ENCODE results near the gene FOXQ1. TPM values are rescaled to one million over a fixed set of nuclear protein-coding genes. Genes with fewer than 3 reads are reported as not detected.
A peak's percentile ranks its signal among the peaks of the same experiment; 100 is the strongest.

Gene FOXQ1, protein sequence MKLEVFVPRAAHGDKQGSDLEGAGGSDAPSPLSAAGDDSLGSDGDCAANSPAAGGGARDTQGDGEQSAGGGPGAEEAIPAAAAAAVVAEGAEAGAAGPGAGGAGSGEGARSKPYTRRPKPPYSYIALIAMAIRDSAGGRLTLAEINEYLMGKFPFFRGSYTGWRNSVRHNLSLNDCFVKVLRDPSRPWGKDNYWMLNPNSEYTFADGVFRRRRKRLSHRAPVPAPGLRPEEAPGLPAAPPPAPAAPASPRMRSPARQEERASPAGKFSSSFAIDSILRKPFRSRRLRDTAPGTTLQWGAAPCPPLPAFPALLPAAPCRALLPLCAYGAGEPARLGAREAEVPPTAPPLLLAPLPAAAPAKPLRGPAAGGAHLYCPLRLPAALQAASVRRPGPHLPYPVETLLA
- polyA plus RNA-seq (2013, experiment 1 of 2) = 0.41 TPM
- 0.40 TPM for polyA plus RNA-seq (2013, experiment 2 of 2)

DNA sequence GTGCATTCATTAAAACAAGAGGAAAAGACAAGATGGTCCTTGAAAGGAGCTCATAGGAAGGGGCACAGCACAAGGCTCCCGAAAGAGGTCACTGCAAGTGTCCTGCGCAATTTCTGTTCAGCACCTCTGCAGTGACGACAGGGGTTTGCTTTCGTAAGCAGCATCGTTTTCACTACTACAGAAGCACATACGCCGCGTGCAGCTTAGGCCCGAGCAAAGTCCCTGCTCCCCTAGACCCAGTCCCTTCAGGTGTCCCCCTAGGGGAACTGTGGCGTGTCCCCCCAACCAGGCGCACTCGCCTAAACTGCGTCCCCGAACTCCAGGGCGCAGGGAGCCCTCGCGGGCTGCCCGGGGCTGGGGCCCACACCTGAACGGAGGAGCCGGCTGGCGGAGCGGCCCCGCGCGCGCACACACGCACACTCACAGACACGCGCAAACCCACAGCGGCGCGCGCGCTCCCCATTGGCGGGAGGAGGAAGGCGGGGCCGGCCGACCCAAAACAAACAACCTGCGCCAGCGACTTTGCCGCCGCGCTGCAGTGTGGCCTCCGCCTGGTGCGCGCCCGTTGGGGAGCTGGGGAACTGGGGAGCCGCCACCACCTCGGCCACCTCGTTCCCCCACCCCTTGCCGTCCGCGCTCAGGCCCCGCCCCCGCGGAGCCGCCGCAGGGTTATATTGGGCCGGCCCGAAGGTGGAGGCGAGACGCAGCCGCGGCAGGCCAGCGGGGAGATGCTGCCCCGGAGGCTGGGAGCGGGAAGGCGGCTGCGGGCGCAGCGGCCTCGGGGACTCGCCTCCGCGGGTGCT lies at the start of gene FOXQ1:
FOXQ1 (plus strand) TSS at position 699 of the 803 bp plus-strand sequence. CDS start 607 bp downstream, outside the sequence.
- WGBS, 2 experiments (ENCODE audit: insufficient coverage in 2 of 2) = 0 to 1% methylated on average over 50 to 71 of the region's 75 CpGs
- Histone ChIP-seq H3K9me3 (ENCODE audit: control insufficient read depth, low read length) (no peaks in the 10 kb centered on the region), H3K4me1 (ENCODE audit: control insufficient read depth, insufficient read depth, low read length, poor library complexity, severe bottlenecking) (no peaks in the 10 kb centered on the region), H3K27ac (ENCODE audit: low read depth, low read length, severe bottlenecking) (no peak within 1 kb of the TSS), H3K4me3 (ENCODE audit: extremely low read depth, insufficient read depth, low read length, poor library complexity, severe bottlenecking) (peak within 1 kb of the TSS; percentile 39), H3K36me3 (ENCODE audit: control insufficient read depth, insufficient read depth, low read length) (no peaks in the 10 kb centered on the region)

- WGBS, 2 experiments (ENCODE audit: insufficient coverage in 2 of 2) = 85 to 91% methylated on average over 6 of the region's 6 CpGs
- no peak overlapping the region for H3K27ac ChIP-seq (ENCODE audit: low read depth, low read length, severe bottlenecking)
- no peak overlapping the region for H3K4me3 ChIP-seq (ENCODE audit: extremely low read depth, insufficient read depth, low read length, poor library complexity, severe bottlenecking)
- H3K36me3 ChIP-seq (ENCODE audit: control insufficient read depth, insufficient read depth, low read length) = no peaks in the 10 kb centered on the region
- H3K4me1 ChIP-seq (ENCODE audit: control insufficient read depth, insufficient read depth, low read length, poor library complexity, severe bottlenecking) = peaks cover 11% of the 10 kb centered on the region
- no peaks in the 10 kb centered on the region for H3K9me3 ChIP-seq (ENCODE audit: control insufficient read depth, low read length)
Observed at GRCh38 chr6:1262704-1263038, 49.2 kb upstream of the FOXQ1 start.

- 75 to 85% methylated on average over 4 to 9 of the region's 12 CpGs for WGBS, 2 experiments (ENCODE audit: insufficient coverage in 2 of 2)
- no peaks in the 10 kb centered on the region for H3K9me3 ChIP-seq (ENCODE audit: control insufficient read depth, low read length)
- peaks cover 12% of the 10 kb centered on the region for H3K4me1 ChIP-seq (ENCODE audit: control insufficient read depth, insufficient read depth, low read length, poor library complexity, severe bottlenecking)
- H3K4me3 ChIP-seq (ENCODE audit: extremely low read depth, insufficient read depth, low read length, poor library complexity, severe bottlenecking) = no peak overlapping the region
- no peak overlapping the region for H3K27ac ChIP-seq (ENCODE audit: low read depth, low read length, severe bottlenecking)
- no peaks in the 10 kb centered on the region for H3K36me3 ChIP-seq (ENCODE audit: control insufficient read depth, insufficient read depth, low read length)
Observed at GRCh38 chr6:1263039-1263849, 48.7 kb upstream of the FOXQ1 start.

- 77 to 92% methylated on average over 8 to 9 of the region's 10 CpGs for WGBS, 2 experiments (ENCODE audit: insufficient coverage in 2 of 2)
- no peak overlapping the region for H3K27ac ChIP-seq (ENCODE audit: low read depth, low read length, severe bottlenecking)
- H3K9me3 ChIP-seq (ENCODE audit: control insufficient read depth, low read length) = no peaks in the 10 kb centered on the region
- H3K36me3 ChIP-seq (ENCODE audit: control insufficient read depth, insufficient read depth, low read length) = no peaks in the 10 kb centered on the region
- peaks cover 12% of the 10 kb centered on the region for H3K4me1 ChIP-seq (ENCODE audit: control insufficient read depth, insufficient read depth, low read length, poor library complexity, severe bottlenecking)
- no peak overlapping the region for H3K4me3 ChIP-seq (ENCODE audit: extremely low read depth, insufficient read depth, low read length, poor library complexity, severe bottlenecking)
Observed at GRCh38 chr6:1263850-1264377, 48.0 kb upstream of the FOXQ1 start.

GRCh38 chr6:1264619-1265445 lies 47.1 kb upstream of the FOXQ1 start:
- peaks cover 12% of the 10 kb centered on the region for H3K4me1 ChIP-seq (ENCODE audit: control insufficient read depth, insufficient read depth, low read length, poor library complexity, severe bottlenecking)
- H3K4me3 ChIP-seq (ENCODE audit: extremely low read depth, insufficient read depth, low read length, poor library complexity, severe bottlenecking) = no peak overlapping the region
- H3K36me3 ChIP-seq (ENCODE audit: control insufficient read depth, insufficient read depth, low read length) = no peaks in the 10 kb centered on the region
- whole genome bisulfite sequencing, 2 experiments (ENCODE audit: insufficient coverage in 2 of 2) = 77 to 92% methylated on average over 6 to 8 of the region's 11 CpGs
- H3K27ac ChIP-seq (ENCODE audit: low read depth, low read length, severe bottlenecking) = no peak overlapping the region
- no peaks in the 10 kb centered on the region for H3K9me3 ChIP-seq (ENCODE audit: control insufficient read depth, low read length)

- Histone ChIP-seq H3K27ac (ENCODE audit: low read depth, low read length, severe bottlenecking) (no peak overlapping the region), H3K36me3 (ENCODE audit: control insufficient read depth, insufficient read depth, low read length) (no peaks in the 10 kb centered on the region), H3K4me1 (ENCODE audit: control insufficient read depth, insufficient read depth, low read length, poor library complexity, severe bottlenecking) (peaks cover 12% of the 10 kb centered on the region), H3K9me3 (ENCODE audit: control insufficient read depth, low read length) (no peaks in the 10 kb centered on the region), H3K4me3 (ENCODE audit: extremely low read depth, insufficient read depth, low read length, poor library complexity, severe bottlenecking) (no peak overlapping the region)
- WGBS, 2 experiments (ENCODE audit: insufficient coverage in 2 of 2) = 84 to 87% methylated on average over 3 of the region's 3 CpGs
Observed at GRCh38 chr6:1266686-1267056, 45.2 kb upstream of the FOXQ1 start.

DNA sequence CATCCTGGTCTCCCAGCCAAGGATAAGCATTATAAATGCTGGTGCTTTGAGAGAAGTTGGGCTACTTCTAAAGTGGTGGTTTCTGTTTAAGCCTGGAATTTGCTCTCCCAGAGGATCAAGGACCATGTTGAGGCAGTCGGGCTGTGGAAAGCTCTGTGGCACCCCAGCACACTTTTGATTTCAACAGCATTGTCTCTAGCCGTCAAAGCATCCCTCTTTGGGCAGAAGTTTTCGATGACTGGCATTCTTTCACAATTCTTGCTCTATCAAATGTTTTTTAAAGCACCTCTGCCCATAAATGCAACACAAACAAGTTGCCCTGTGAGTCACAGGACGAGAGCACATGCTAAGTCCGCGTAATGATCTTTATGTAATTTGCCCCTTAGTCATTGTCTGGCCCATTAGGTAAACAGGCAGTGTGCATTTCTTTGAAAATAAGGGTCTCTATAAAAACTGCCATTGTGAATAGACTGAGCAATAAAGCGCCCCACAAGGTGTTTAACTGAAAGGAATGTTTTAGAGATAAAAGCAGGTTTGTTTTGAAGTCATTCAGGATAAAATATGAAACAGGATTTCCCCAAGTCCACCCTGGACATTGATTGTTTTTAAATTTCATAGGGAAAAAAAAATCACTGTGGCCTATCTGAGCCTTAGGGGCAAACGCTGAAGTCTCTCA lies 44.7 kb upstream of the FOXQ1 start:
- peaks cover 12% of the 10 kb centered on the region for H3K4me1 ChIP-seq (ENCODE audit: control insufficient read depth, insufficient read depth, low read length, poor library complexity, severe bottlenecking)
- H3K27ac ChIP-seq (ENCODE audit: low read depth, low read length, severe bottlenecking) = no peak overlapping the region
- H3K4me3 ChIP-seq (ENCODE audit: extremely low read depth, insufficient read depth, low read length, poor library complexity, severe bottlenecking) = no peak overlapping the region
- H3K36me3 ChIP-seq (ENCODE audit: control insufficient read depth, insufficient read depth, low read length) = no peaks in the 10 kb centered on the region
- peaks cover 2% of the 10 kb centered on the region for H3K9me3 ChIP-seq (ENCODE audit: control insufficient read depth, low read length)
- 88 to 89% methylated on average over 4 to 8 of the region's 8 CpGs for WGBS, 2 experiments (ENCODE audit: insufficient coverage in 2 of 2)

DNA sequence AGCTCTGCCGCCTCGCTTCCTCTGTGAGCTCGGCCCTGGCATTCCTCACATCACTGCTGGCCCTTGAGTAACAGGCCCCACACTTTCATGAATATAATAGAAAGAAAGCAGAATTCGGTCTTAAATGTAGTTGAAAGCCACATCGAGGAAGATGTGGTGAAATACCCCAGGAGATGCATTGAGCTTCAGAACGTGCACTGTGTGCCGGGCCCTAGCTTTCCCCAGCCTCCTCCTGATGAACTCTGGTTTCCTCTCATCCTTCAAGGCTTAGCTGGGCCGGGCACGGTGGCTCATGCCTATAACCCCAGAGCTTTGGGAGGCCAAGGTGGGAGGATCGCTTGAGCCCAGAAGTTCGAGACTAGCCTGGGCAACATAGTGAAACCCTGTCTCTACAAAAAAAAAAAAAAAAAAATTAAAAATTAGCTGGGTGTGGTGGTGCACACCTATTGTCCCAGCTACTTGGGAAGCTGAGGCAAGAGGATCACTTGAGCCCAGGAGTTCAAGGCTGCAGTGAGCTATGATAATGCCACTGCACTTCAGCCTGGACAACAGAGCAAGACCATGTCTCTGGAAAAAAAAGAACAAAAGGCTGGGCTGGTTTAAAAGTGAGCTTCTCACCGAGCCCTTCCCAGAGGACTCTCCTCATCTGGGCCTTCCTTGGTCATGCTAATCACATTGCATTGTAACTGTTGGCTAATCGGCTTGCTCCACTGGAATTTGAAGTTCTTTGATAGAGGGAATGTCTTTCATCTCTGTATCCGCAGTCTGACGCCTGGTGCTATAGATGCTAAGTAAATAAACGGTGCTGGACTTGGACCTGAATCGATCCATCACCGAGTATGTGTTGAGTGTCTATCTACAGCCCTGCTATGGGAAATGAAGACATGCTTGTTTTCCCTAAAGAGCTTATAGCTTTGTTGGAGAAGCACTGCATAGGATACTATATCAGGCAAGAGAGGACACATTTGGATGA lies 43.8 kb upstream of the FOXQ1 start:
- peaks cover 9% of the 10 kb centered on the region for H3K4me1 ChIP-seq (ENCODE audit: control insufficient read depth, insufficient read depth, low read length, poor library complexity, severe bottlenecking)
- H3K9me3 ChIP-seq (ENCODE audit: control insufficient read depth, low read length) = peaks cover 11% of the 10 kb centered on the region
- H3K36me3 ChIP-seq (ENCODE audit: control insufficient read depth, insufficient read depth, low read length) = no peaks in the 10 kb centered on the region
- no peak overlapping the region for H3K4me3 ChIP-seq (ENCODE audit: extremely low read depth, insufficient read depth, low read length, poor library complexity, severe bottlenecking)
- no peak overlapping the region for H3K27ac ChIP-seq (ENCODE audit: low read depth, low read length, severe bottlenecking)
- 87 to 91% methylated on average over 8 to 12 of the region's 18 CpGs for WGBS, 2 experiments (ENCODE audit: insufficient coverage in 2 of 2)
